ENCODE results near the gene RBKS.
A peak's percentile ranks its signal among the peaks of the same experiment; 100 is the strongest.

The RBKS gene

GRCh38 chr2:27911458-27912210 is 21.4 kb upstream of the RBKS start:
- no peak overlapping the region for H3K4me2 ChIP-seq
- no peak overlapping the region for H3K4me3 ChIP-seq
- no peak for TF ChIP-seq Cebpa-rat (IDR thresholded peaks at IDR 0.05)
- H3K9me3 ChIP-seq (replicated peaks in 1 of 11) = peaks cover 0 to 3% (median 0%) of the 10 kb centered on the region in 11 experiments; a peak in 2 of 22 replicates
- no peak overlapping the region for H3K27ac ChIP-seq
- H3K27me3 ChIP-seq = no peaks in the 10 kb centered on the region
- H3K4me1 ChIP-seq = peaks cover 13 to 24% (median 15%) of the 10 kb centered on the region in 10 experiments; a peak in 18 of 20 replicates
- no peak overlapping the region for H3K9ac ChIP-seq
- peaks cover 0 to 33% (median 11%) of the 10 kb centered on the region in 11 experiments; a peak in 13 of 22 replicates for H3K36me3 ChIP-seq
- H4K20me1 ChIP-seq = no peaks in the 10 kb centered on the region

- H3K36me3 ChIP-seq = peaks cover 2 to 43% (median 11%) of the 10 kb centered on the region in 11 experiments; a peak in 13 of 22 replicates
- H3K4me2 ChIP-seq = no peak overlapping the region
- H3K9me3 ChIP-seq (replicated peaks in 1 of 11) = no peaks in the 10 kb centered on the region
- no peaks in the 10 kb centered on the region; a peak in 1 of 22 replicates for H4K20me1 ChIP-seq
- no peaks in the 10 kb centered on the region for H3K27me3 ChIP-seq
- H3K4me3 ChIP-seq = no peak overlapping the region
- H3K27ac ChIP-seq = no peak overlapping the region
- H3K9ac ChIP-seq = no peak overlapping the region
- H3K4me1 ChIP-seq = peaks cover 2 to 23% (median 7%) of the 10 kb centered on the region in 10 experiments; a peak in 15 of 20 replicates
- no peak for TF ChIP-seq Cebpa-rat (IDR thresholded peaks at IDR 0.05)
Measured at GRCh38 chr2:27909901-27910300, 19.7 kb upstream of the RBKS start.

GRCh38 chr2:27907547-27907946 is 17.4 kb upstream of the RBKS start:
- H3K4me1 ChIP-seq = peaks cover 0 to 28% (median 2%) of the 10 kb centered on the region in 10 experiments; a peak in 6 of 20 replicates

GRCh38 chr2:27906074-27906473 is 15.9 kb upstream of the RBKS start:
- Histone ChIP-seq H3K4me2 (peak overlapping the region in 4 of 11 experiments; percentile 8 to 30 (median 24); a peak in 6 of 22 replicates), H3K4me1 (peaks cover 0 to 43% (median 11%) of the 10 kb centered on the region in 10 experiments; a peak in 12 of 20 replicates), H3K9me3 (replicated peaks in 1 of 11) (peaks cover 0 to 6% (median 0%) of the 10 kb centered on the region in 11 experiments; a peak in 1 of 22 replicates), H3K27ac (no peak overlapping the region), H3K4me3 (no peak overlapping the region), H4K20me1 (no peaks in the 10 kb centered on the region; a peak in 1 of 22 replicates), H3K36me3 (peaks cover 10 to 59% (median 27%) of the 10 kb centered on the region in 11 experiments; a peak in 19 of 22 replicates), H3K27me3 (no peaks in the 10 kb centered on the region), H3K9ac (no peak overlapping the region)
- TF ChIP-seq Cebpa-rat (IDR thresholded peaks at IDR 0.05) = no peak

More at GRCh38 chr2:27907547-27907946, 17.4 kb upstream of the RBKS start:
- Histone ChIP-seq H3K27me3 (no peaks in the 10 kb centered on the region), H3K27ac (no peak overlapping the region), H3K9me3 (replicated peaks in 1 of 11) (peaks cover 0 to 6% (median 0%) of the 10 kb centered on the region in 11 experiments; a peak in 1 of 22 replicates), H3K4me2 (no peak overlapping the region), H4K20me1 (no peaks in the 10 kb centered on the region; a peak in 1 of 22 replicates), H3K4me3 (no peak overlapping the region), H3K9ac (no peak overlapping the region), H3K36me3 (peaks cover 12 to 55% (median 22%) of the 10 kb centered on the region in 11 experiments; a peak in 19 of 22 replicates)
- no peak for TF ChIP-seq Cebpa-rat (IDR thresholded peaks at IDR 0.05)

GRCh38 chr2:27904405-27904665 is 14.1 kb upstream of the RBKS start:
- H3K4me2 ChIP-seq = peak overlapping the region in 2 of 11 experiments; percentile 1 to 25; a peak in 1 of 22 replicates
- no peaks in the 10 kb centered on the region; a peak in 1 of 22 replicates for H4K20me1 ChIP-seq
- H3K27ac ChIP-seq = no peak overlapping the region
- peaks cover 0 to 51% (median 13%) of the 10 kb centered on the region in 10 experiments; a peak in 12 of 20 replicates for H3K4me1 ChIP-seq
- H3K9me3 ChIP-seq (replicated peaks in 1 of 11) = peaks cover 0 to 6% (median 0%) of the 10 kb centered on the region in 11 experiments; a peak in 1 of 22 replicates
- H3K4me3 ChIP-seq = no peak overlapping the region
- H3K27me3 ChIP-seq = no peaks in the 10 kb centered on the region
- TF ChIP-seq Cebpa-rat (IDR thresholded peaks at IDR 0.05) = no peak
- H3K36me3 ChIP-seq = peaks cover 18 to 77% (median 30%) of the 10 kb centered on the region in 11 experiments; a peak in 20 of 22 replicates
- H3K9ac ChIP-seq = no peak overlapping the region

- Histone ChIP-seq H3K27me3 (no peaks in the 10 kb centered on the region), H3K36me3 (peaks cover 20 to 77% (median 35%) of the 10 kb centered on the region in 11 experiments), H3K27ac (no peak overlapping the region), H3K4me2 (peak overlapping the region in 2 of 11 experiments; percentile 1 to 25; a peak in 2 of 22 replicates), H3K4me3 (no peak overlapping the region), H3K4me1 (peaks cover 0 to 56% (median 13%) of the 10 kb centered on the region in 10 experiments; a peak in 12 of 20 replicates), H4K20me1 (no peaks in the 10 kb centered on the region; a peak in 1 of 22 replicates), H3K9me3 (replicated peaks in 1 of 11) (peaks cover 0 to 6% (median 0%) of the 10 kb centered on the region in 11 experiments; a peak in 1 of 22 replicates), H3K9ac (no peak overlapping the region)
- TF ChIP-seq Cebpa-rat (IDR thresholded peaks at IDR 0.05) = no peak
Measured at GRCh38 chr2:27903649-27904404, 13.6 kb upstream of the RBKS start.

GRCh38 chr2:27903018-27903417 is 12.8 kb upstream of the RBKS start:
- Histone ChIP-seq H3K4me3 (no peak overlapping the region), H3K9me3 (replicated peaks in 1 of 11) (peaks cover 0 to 6% (median 0%) of the 10 kb centered on the region in 11 experiments; a peak in 1 of 22 replicates), H3K27me3 (no peaks in the 10 kb centered on the region), H4K20me1 (no peaks in the 10 kb centered on the region; a peak in 1 of 22 replicates), H3K4me2 (no peak overlapping the region), H3K36me3 (peaks cover 20 to 77% (median 35%) of the 10 kb centered on the region in 11 experiments), H3K4me1 (peaks cover 1 to 64% (median 19%) of the 10 kb centered on the region in 10 experiments; a peak in 17 of 20 replicates), H3K27ac (no peak overlapping the region), H3K9ac (no peak overlapping the region)
- TF ChIP-seq Cebpa-rat (IDR thresholded peaks at IDR 0.05) = no peak

- H3K27me3 ChIP-seq = no peaks in the 10 kb centered on the region
- peak overlapping the region in 2 of 11 experiments; percentile 50 to 56; a peak in 2 of 22 replicates for H3K4me2 ChIP-seq
- no peak overlapping the region for H3K9ac ChIP-seq
- peaks cover 20 to 75% (median 37%) of the 10 kb centered on the region in 11 experiments for H3K36me3 ChIP-seq
- peaks cover 0 to 6% (median 0%) of the 10 kb centered on the region in 11 experiments; a peak in 1 of 22 replicates for H3K9me3 ChIP-seq (replicated peaks in 1 of 11)
- H3K4me1 ChIP-seq = peaks cover 10 to 74% (median 29%) of the 10 kb centered on the region in 10 experiments
- peak overlapping the region in 1 of 11 experiments; percentile 10; a peak in 1 of 22 replicates for H3K27ac ChIP-seq
- H4K20me1 ChIP-seq = no peaks in the 10 kb centered on the region; a peak in 1 of 22 replicates
- TF ChIP-seq Cebpa-rat (IDR thresholded peaks at IDR 0.05) = no peak
- H3K4me3 ChIP-seq = no peak overlapping the region
Measured at GRCh38 chr2:27902098-27902497, 11.9 kb upstream of the RBKS start.
